Prostate gland (tissue), 2 donors: ENCODE results near the gene GRIK5.

Experiments
- POLR2A ChIP-seq: fragments of 450-650 bp; IDR thresholded peaks from one replicate; pipeline ENCODE4 v1.6.1; 2016; ENCODE audit warnings: antibody characterized with exemption, mild to moderate bottlenecking
- POLR2AphosphoS5 ChIP-seq: sonication (generic); formaldehyde crosslinking; IDR thresholded peaks from one replicate; pipeline ENCODE4 v1.6.1; 2017; ENCODE audit warnings: antibody characterized with exemption
- TF ChIP-seq, protein P1 (sequence below), 4 experiments: fragments of 200-600 bp in 2 of 4; fragments of 450-650 bp in 2 of 4; sonication (generic) in 2 of 4; IDR thresholded peaks; 1 replicate in 3 of 4; 2 replicates in 1 of 4; pipeline ENCODE4 v1.5.1; 2016 to 2019; ENCODE audit warnings: antibody characterized with exemption in 4 of 4, mild to moderate bottlenecking in 2 of 4, moderate library complexity in 2 of 4

DNA sequence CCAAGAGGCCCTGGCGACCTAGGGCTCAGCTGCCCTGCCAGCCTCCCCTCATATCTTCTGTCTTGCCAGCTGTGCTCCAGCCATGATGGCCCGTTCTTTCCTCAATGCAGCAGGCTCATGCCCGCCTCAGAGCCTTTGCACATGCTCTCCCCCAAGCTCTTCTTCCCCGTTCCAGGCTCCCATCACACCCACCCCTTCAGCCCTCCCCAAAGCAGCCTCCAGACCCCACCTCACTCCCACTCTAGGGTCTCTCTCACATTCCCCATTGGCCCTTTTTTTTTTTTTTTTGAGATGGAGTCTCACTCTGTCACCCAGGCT lies 46.1 kb downstream of the GRIK5 start:
- TF ChIP-seq, protein P1, sequence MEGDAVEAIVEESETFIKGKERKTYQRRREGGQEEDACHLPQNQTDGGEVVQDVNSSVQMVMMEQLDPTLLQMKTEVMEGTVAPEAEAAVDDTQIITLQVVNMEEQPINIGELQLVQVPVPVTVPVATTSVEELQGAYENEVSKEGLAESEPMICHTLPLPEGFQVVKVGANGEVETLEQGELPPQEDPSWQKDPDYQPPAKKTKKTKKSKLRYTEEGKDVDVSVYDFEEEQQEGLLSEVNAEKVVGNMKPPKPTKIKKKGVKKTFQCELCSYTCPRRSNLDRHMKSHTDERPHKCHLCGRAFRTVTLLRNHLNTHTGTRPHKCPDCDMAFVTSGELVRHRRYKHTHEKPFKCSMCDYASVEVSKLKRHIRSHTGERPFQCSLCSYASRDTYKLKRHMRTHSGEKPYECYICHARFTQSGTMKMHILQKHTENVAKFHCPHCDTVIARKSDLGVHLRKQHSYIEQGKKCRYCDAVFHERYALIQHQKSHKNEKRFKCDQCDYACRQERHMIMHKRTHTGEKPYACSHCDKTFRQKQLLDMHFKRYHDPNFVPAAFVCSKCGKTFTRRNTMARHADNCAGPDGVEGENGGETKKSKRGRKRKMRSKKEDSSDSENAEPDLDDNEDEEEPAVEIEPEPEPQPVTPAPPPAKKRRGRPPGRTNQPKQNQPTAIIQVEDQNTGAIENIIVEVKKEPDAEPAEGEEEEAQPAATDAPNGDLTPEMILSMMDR (IDR thresholded peaks at IDR 0.05): no peak
- TF ChIP-seq POLR2A (no peak), POLR2AphosphoS5 (no peak)
